22Rv1 (cell line): ENCODE data around the gene MFSD6.

Source experiments
- ZFX ChIP-seq: fragments of 450-650 bp; IDR thresholded peaks from 2 replicates; pipeline ENCODE4 v1.6.1; 2017; ENCODE audit warnings: antibody characterized with exemption, borderline replicate concordance
- TF ChIP-seq, protein P1 (sequence below): fragments of 450-650 bp; IDR thresholded peaks from 2 replicates; pipeline ENCODE4 v1.5.1; 2017; ENCODE audit warnings: mild to moderate bottlenecking

DNA sequence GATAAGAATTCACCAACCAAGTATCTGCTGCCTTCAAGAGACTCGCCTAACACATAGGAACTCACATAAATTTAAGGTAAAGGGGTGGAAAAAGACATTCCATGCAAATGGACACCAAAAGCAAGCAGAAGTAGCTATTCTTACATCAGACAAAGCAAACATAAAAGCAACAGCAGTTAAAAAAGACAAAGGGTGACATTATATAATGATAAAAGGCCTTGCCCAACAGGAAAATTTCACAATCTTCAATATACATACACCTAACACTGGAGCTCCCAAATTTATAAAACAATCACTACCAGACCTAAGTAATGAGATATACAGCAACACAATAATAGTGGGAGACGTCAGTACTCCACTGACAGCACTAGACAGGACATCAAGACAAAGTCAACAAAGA, 84.9 kb downstream of the MFSD6 start:
- TF ChIP-seq, protein P1, sequence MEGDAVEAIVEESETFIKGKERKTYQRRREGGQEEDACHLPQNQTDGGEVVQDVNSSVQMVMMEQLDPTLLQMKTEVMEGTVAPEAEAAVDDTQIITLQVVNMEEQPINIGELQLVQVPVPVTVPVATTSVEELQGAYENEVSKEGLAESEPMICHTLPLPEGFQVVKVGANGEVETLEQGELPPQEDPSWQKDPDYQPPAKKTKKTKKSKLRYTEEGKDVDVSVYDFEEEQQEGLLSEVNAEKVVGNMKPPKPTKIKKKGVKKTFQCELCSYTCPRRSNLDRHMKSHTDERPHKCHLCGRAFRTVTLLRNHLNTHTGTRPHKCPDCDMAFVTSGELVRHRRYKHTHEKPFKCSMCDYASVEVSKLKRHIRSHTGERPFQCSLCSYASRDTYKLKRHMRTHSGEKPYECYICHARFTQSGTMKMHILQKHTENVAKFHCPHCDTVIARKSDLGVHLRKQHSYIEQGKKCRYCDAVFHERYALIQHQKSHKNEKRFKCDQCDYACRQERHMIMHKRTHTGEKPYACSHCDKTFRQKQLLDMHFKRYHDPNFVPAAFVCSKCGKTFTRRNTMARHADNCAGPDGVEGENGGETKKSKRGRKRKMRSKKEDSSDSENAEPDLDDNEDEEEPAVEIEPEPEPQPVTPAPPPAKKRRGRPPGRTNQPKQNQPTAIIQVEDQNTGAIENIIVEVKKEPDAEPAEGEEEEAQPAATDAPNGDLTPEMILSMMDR, result no peak
- TF ChIP-seq ZFX, result no peak
